ENCODE results near the gene RFX2.

Gene RFX2

DNA sequence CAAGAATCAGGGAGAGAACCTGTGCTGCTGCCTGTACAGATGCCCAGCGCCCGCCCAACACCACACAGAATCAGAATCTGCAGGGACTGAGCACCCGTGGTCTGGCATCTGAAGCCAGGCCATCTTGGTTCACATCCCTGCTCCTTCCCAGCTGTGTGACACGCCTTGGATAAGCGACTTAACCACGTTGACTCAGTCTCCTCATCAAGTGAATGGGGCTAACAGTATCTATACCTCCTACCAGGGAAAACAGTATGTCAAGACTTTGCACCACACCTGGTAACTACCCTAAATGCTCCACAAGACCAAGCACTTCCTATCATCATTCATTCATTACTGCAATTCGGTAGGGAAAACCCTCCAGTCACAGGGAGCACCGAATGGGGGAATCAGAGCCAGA, 133.5 kb downstream of the RFX2 start:
- H3K27me3 ChIP-seq (replicated peaks): no peaks in the 10 kb centered on the region
- in situ Hi-C loops (cut with HindIII; ENCODE audit: low pct_ligation_motif_present, low sequenced_read_pairs): no loop called here
- peak overlapping the region; percentile 91 for H3K4me3 ChIP-seq (ENCODE audit: low read depth, low read length)
- DNase-seq: no peak
- peaks cover 14% of the 10 kb centered on the region for H3K36me3 ChIP-seq (replicated peaks)
- no peak overlapping the region for H3K27ac ChIP-seq
- TF ChIP-seq, protein P1, sequence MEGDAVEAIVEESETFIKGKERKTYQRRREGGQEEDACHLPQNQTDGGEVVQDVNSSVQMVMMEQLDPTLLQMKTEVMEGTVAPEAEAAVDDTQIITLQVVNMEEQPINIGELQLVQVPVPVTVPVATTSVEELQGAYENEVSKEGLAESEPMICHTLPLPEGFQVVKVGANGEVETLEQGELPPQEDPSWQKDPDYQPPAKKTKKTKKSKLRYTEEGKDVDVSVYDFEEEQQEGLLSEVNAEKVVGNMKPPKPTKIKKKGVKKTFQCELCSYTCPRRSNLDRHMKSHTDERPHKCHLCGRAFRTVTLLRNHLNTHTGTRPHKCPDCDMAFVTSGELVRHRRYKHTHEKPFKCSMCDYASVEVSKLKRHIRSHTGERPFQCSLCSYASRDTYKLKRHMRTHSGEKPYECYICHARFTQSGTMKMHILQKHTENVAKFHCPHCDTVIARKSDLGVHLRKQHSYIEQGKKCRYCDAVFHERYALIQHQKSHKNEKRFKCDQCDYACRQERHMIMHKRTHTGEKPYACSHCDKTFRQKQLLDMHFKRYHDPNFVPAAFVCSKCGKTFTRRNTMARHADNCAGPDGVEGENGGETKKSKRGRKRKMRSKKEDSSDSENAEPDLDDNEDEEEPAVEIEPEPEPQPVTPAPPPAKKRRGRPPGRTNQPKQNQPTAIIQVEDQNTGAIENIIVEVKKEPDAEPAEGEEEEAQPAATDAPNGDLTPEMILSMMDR (IDR thresholded peaks at IDR 0.05; ENCODE audit: low read depth, low read length, missing control alignments): no peak

DNA sequence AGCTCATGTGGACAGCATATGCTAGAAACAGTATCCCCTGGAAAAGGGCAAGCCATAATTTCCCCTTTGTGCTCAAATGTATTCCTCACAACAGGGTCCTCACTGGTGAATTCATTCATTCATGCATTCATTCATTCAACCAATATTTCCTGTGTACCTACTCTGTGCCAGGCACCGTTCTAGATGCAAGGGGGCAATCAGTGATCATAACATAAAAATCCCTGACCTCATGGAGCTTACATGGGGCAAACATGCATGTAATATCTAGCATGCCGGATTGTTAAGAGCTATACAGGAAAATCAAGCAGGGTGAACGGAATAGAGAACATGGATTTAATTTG, 134.9 kb downstream of the RFX2 start:
- Histone ChIP-seq H3K27ac (no peak overlapping the region), H3K4me3 (ENCODE audit: low read depth, low read length) (no peak overlapping the region), H3K36me3 (replicated peaks) (peaks cover 14% of the 10 kb centered on the region), H3K27me3 (replicated peaks) (no peaks in the 10 kb centered on the region)
- in situ Hi-C loops (cut with HindIII; ENCODE audit: low pct_ligation_motif_present, low sequenced_read_pairs): no loop called here
- TF ChIP-seq, protein P1 (IDR thresholded peaks at IDR 0.05; ENCODE audit: low read depth, low read length, missing control alignments): no peak
- no peak for DNase-seq

DNA sequence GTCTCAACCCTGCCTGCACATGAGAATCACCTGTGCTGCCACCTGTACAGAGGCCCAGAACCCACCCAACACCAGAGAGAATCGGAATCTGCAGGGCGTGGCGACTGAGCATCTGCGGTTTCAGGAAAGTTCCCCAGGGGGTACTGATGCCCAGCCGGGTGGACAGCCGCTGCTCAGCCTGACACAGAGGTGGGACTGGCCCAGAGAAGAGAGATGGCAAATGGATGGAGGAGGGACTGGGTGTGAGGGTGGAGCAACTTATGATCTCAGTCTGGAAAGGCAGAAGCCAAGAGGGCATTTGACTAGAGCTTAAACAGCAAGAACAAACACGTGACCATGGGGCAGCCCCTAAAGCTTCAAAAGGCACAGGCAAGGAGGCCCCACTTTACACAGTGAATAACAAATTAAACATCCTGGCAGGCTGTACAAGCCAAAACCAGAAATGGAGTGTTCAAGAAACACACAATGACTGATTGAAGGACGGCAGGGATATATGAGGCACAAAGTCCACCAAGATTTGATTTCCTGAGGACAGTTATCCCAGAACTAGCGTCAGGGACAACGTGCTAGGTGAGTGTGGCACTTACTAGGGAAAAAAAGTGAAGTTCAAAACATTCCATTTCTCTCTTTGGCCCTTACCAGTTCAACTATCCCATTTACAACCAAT, 135.4 kb downstream of the RFX2 start:
- no peaks in the 10 kb centered on the region for H3K27me3 ChIP-seq (replicated peaks)
- H3K36me3 ChIP-seq (replicated peaks): peaks cover 14% of the 10 kb centered on the region
- no peak for DNase-seq
- in situ Hi-C loops (cut with HindIII; ENCODE audit: low pct_ligation_motif_present, low sequenced_read_pairs): no loop called here
- H3K27ac ChIP-seq: no peak overlapping the region
- no peak overlapping the region for H3K4me3 ChIP-seq (ENCODE audit: low read depth, low read length)
- TF ChIP-seq, protein P1 (IDR thresholded peaks at IDR 0.05; ENCODE audit: low read depth, low read length, missing control alignments): no peak

GRCh38 chr19:5973867-5974635, 136.2 kb downstream of the RFX2 start:
- Histone ChIP-seq H3K27me3 (replicated peaks) (no peaks in the 10 kb centered on the region), H3K36me3 (replicated peaks) (peaks cover 14% of the 10 kb centered on the region), H3K4me3 (ENCODE audit: low read depth, low read length) (no peak overlapping the region), H3K27ac (no peak overlapping the region)
- TF ChIP-seq, protein P1 (IDR thresholded peaks at IDR 0.05; ENCODE audit: low read depth, low read length, missing control alignments): no peak
- in situ Hi-C loops (cut with HindIII; ENCODE audit: low pct_ligation_motif_present, low sequenced_read_pairs): no loop called here
- DNase-seq: no peak

GRCh38 chr19:5973376-5973775, 136.9 kb downstream of the RFX2 start:
- no peak overlapping the region for H3K4me3 ChIP-seq (ENCODE audit: low read depth, low read length)
- no peak overlapping the region for H3K27ac ChIP-seq
- H3K27me3 ChIP-seq (replicated peaks): no peaks in the 10 kb centered on the region
- in situ Hi-C loops (cut with HindIII; ENCODE audit: low pct_ligation_motif_present, low sequenced_read_pairs): no loop called here
- DNase-seq: no peak
- TF ChIP-seq, protein P1 (IDR thresholded peaks at IDR 0.05; ENCODE audit: low read depth, low read length, missing control alignments): no peak
- peaks cover 14% of the 10 kb centered on the region for H3K36me3 ChIP-seq (replicated peaks)
